Endothelial cell of umbilical vein (primary cell): Measurements from ENCODE around the gene OR6C2. TPM values are rescaled to one million over a fixed set of nuclear protein-coding genes. Genes with fewer than 3 reads are reported as not detected.
"Not testable (repeated sequence)": the region's sequence is repeated elsewhere in the genome, so short reads cannot be mapped to it uniquely, and the experiment has no call there.

Experiments used
- BruUV-seq: library from RNA; stranded (reverse); fragments of 400-500 nt; replicated peaks from 2 replicates; lab custom pipeline; 2021; lab: Mats Ljungman, UMichigan
- CTCF ChIA-PET: fragments of 300-600, 350-600 bp; sonication (Branson Sonifier 250); formaldehyde crosslinking; loops from one replicate; lab custom pipeline; 2021; ENCODE audit warnings: antibody characterized with exemption, inconsistent platforms; lab: Charles Lee
- POLR2A ChIA-PET: fragments of 300-600, 350-600 bp; sonication (Branson Sonifier 250); formaldehyde crosslinking; loops from one replicate; lab custom pipeline; 2021; ENCODE audit warnings: antibody characterized with exemption, inconsistent platforms; lab: Charles Lee
- DNase-seq: peaks from one replicate; pipeline ENCODE4 v3.0.0-alpha.2; 2011; ENCODE audit warnings: low read depth, low spot score
- FAIRE-seq: peaks from 2 replicates; lab custom pipeline; 2011; peaks lifted over from hg19 to GRCh38; lab: Jason Lieb, UNC
- H2AFZ ChIP-seq: 2 replicates; pipeline ENCODE4 v1.6.0; 2012; ENCODE audit warnings: low read depth, low read length, control low read depth, inconsistent platforms
- H3K27ac ChIP-seq: 2 replicates; pipeline ENCODE4 v1.5.1; 2011; ENCODE audit warnings: low read depth, mild to moderate bottlenecking, control low read depth, low read length, moderate library complexity; ENCODE audit not compliant: insufficient read depth
- H3K27me3 ChIP-seq, 2 experiments: 2 replicates each; pipeline versions ENCODE4 v1.6.0 to v1.6.1; 2011; ENCODE audit warnings: low read length in 2 of 2, mixed read lengths in 1 of 2; ENCODE audit not compliant: control insufficient read depth in 2 of 2, insufficient read depth in 2 of 2
- H3K36me3 ChIP-seq, 2 experiments: 2 replicates in 1 of 2; 3 replicates in 1 of 2; pipeline ENCODE4 v1.5.1; 2011; ENCODE audit warnings: low read length in 2 of 2, mild to moderate bottlenecking in 1 of 2, moderate library complexity in 1 of 2; ENCODE audit not compliant: control insufficient read depth in 2 of 2, insufficient read depth in 2 of 2; ENCODE audit errors: extremely low read depth in 1 of 2
- H3K4me1 ChIP-seq: 3 replicates; pipeline ENCODE4 v1.5.1; 2011; ENCODE audit warnings: mild to moderate bottlenecking, low read length; ENCODE audit not compliant: control insufficient read depth, insufficient read depth; ENCODE audit errors: extremely low read depth
- H3K4me2 ChIP-seq: 2 replicates; pipeline ENCODE4 v1.6.1; 2011; ENCODE audit warnings: low read length, control low read depth, mixed read lengths; ENCODE audit not compliant: insufficient read depth
- H3K4me3 ChIP-seq, 3 experiments: fragments of 200-600 bp in 1 of 3; sonication (generic), shearing (Covaris generic) in 1 of 3; replicated peaks in 1 of 3; 2 replicates each; pipeline ENCODE4 v1.5.1; 2011 to 2016; ENCODE audit warnings: control low read depth in 3 of 3, low read length in 3 of 3, mild to moderate bottlenecking in 2 of 3, inconsistent platforms in 1 of 3, low read depth in 1 of 3, moderate library complexity in 1 of 3; ENCODE audit not compliant: insufficient read depth in 1 of 3
- H3K79me2 ChIP-seq: 2 replicates; pipeline ENCODE4 v1.6.0; 2012; ENCODE audit warnings: low read length, inconsistent platforms; ENCODE audit not compliant: control insufficient read depth, insufficient read depth
- H3K9ac ChIP-seq: replicated peaks from 2 replicates; pipeline ENCODE3; 2011; ENCODE audit warnings: low read length, control low read depth; ENCODE audit not compliant: insufficient read depth; ENCODE audit errors: extremely low read depth
- H3K9me1 ChIP-seq: replicated peaks from 3 replicates; pipeline ENCODE4 v1.6.0; 2011; ENCODE audit warnings: mild to moderate bottlenecking, low read length; ENCODE audit not compliant: control insufficient read depth, insufficient read depth; ENCODE audit errors: extremely low read depth
- H3K9me3 ChIP-seq: replicated peaks from 2 replicates; pipeline ENCODE4 v1.5.1; 2012; ENCODE audit warnings: low read length, inconsistent platforms; ENCODE audit not compliant: control insufficient read depth, insufficient read depth
- H4K20me1 ChIP-seq: replicated peaks from 2 replicates; pipeline ENCODE3; 2011; ENCODE audit warnings: mild to moderate bottlenecking, low read length; ENCODE audit not compliant: control insufficient read depth, insufficient read depth; ENCODE audit errors: extremely low read depth
- CTCF ChIP-seq, 2 donors: IDR thresholded peaks; 1 replicate in 1 of 2; 2 replicates in 1 of 2; pipeline ENCODE4 v1.5.1; 2011; ENCODE audit warnings: low read length in 2 of 2, mild to moderate bottlenecking in 2 of 2, moderate library complexity in 2 of 2, control low read depth in 1 of 2, inconsistent platforms in 1 of 2, low read depth in 1 of 2; ENCODE audit not compliant: insufficient read depth in 1 of 2; ENCODE audit errors: extremely low read depth in 1 of 2
- EZH2 ChIP-seq: IDR thresholded peaks from 2 replicates; pipeline ENCODE4 v1.6.1; 2012; ENCODE audit warnings: borderline replicate concordance, low read depth, mild to moderate bottlenecking, moderate library complexity, low read length, inconsistent platforms; ENCODE audit not compliant: severe bottlenecking
- FOS ChIP-seq: IDR thresholded peaks from 2 replicates; pipeline ENCODE4 v1.6.1; 2011; ENCODE audit warnings: mild to moderate bottlenecking, low read length, moderate library complexity, borderline replicate concordance; ENCODE audit not compliant: insufficient read depth
- GATA2 ChIP-seq: IDR thresholded peaks from 2 replicates; pipeline ENCODE4 v1.7.0; 2011; ENCODE audit warnings: low read depth, mild to moderate bottlenecking, moderate library complexity, mixed read lengths, low read length; ENCODE audit not compliant: insufficient read length, insufficient read depth
- JUN ChIP-seq: IDR thresholded peaks from 2 replicates; pipeline ENCODE4 v1.6.1; 2011; ENCODE audit warnings: borderline replicate concordance, low read depth; ENCODE audit not compliant: insufficient read length, insufficient read depth
- MAX ChIP-seq: IDR thresholded peaks from 2 replicates; pipeline ENCODE4 v1.6.1; 2011; ENCODE audit not compliant: insufficient read depth, insufficient read length
- MYC ChIP-seq: IDR thresholded peaks from one replicate; pipeline ENCODE4 v1.6.1; 2011; ENCODE audit warnings: mild to moderate bottlenecking, low read depth, low read length
- POLR2A ChIP-seq: IDR thresholded peaks from 2 replicates; pipeline ENCODE4 v1.6.1; 2012; ENCODE audit warnings: low read depth, mild to moderate bottlenecking, control low read depth, low read length
- POLR2AphosphoS5 ChIP-seq: IDR thresholded peaks from 2 replicates; pipeline ENCODE4 v1.6.1; 2012; ENCODE audit warnings: low read depth, mild to moderate bottlenecking, control low read depth, low read length, moderate library complexity; ENCODE audit not compliant: insufficient read depth
- dilution Hi-C: fragments of 300-500 bp; cut with MboI; formaldehyde crosslinking; loops from one replicate; pipeline ENCODE4 v1.15.0; 2019; ENCODE audit warnings: low sequenced_read_pairs; ENCODE audit not compliant: extremely low pct_ligation_motif_present
- intact Hi-C: fragments of 100-400 bp; cut with micrococcal nuclease; formaldehyde crosslinking; loops from one replicate; pipeline ENCODE4 v1.10.0; 2022
- polyA plus RNA-seq, 4 experiments: library from polyadenylated mRNA; depleted of rRNA in 3 of 4; stranded (reverse) in 3 of 4; unstranded in 1 of 4; fragments of >200 nt; gene quantifications; 2 replicates each; pipeline versions ENCODE4 v1.2.1 to v1.2.3, GENCODE V29; 2011 to 2012; ENCODE audit warnings: missing spikeins in 1 of 4
- total RNA-seq: library from RNA; stranded (reverse); gene quantifications from 2 replicates; pipeline ENCODE4 v1.2.3, GENCODE V29; 2021

OR6C2 gene
- total and polyA plus RNA-seq, 2 donors (not counting 3 experiments of a cell fraction or from before 2014, with no cell fraction given): not detected

DNA sequence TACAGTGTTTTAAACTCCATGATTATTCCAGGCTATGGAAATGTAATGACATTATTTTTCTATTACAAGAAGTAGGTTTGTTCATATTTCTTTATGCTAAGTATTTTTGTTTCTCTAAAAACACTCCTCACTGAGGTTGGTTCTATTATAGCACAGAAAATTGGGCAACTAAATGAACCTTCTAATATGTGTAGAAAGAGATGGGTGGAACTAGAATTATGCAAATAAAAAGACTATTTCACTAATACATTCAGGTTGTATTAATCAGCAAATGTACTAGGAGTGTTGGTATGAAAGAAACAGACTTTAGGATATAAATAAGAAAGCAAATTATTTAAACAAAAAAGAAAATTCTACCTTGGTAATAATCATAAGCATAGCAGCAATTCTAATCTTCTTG, 4.9 kb downstream of the OR6C2 start:
- no TSS peak for BruUV-seq
- intact Hi-C loops: no loop called here

DNA sequence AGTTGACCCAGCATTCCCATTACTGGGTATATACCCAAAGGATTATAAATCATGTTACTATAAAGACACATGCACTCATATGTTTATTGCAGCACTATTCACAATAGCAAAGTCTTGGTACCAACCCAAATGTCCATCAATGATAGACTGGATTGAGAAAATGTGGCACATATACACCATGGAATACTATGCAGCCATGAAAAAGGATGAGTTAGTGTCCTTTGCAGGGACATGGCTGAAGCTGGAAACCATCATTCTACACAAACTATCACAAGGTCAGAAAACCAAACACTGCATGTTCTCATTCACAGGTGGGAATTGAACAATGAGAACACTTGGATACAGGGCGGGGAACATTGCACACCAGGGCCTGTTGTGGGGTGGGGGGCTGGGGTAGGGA, 21.1 kb downstream of the OR6C2 start:
- BruUV-seq, H3K9me3 ChIP-seq, H3K4me1 ChIP-seq, H3K79me2 ChIP-seq, H3K27me3 ChIP-seq, intact Hi-C loops, H3K27ac ChIP-seq, H3K9me1 ChIP-seq, H4K20me1 ChIP-seq, dilution Hi-C loops, CTCF ChIA-PET, FAIRE-seq, H2AFZ ChIP-seq, H3K9ac ChIP-seq, H3K4me2 ChIP-seq, POLR2A ChIA-PET, H3K4me3 ChIP-seq, DNase-seq, H3K36me3 ChIP-seq: not testable (repeated sequence)

More for the DNA sequence above, 4.9 kb downstream of the OR6C2 start:
- FAIRE-seq (no peak), DNase-seq (no peak)
- dilution Hi-C loops: no loop called here
- no peak overlapping the region for H3K4me2 ChIP-seq
- CTCF ChIA-PET: no interaction called here
- H3K27me3 ChIP-seq: peaks cover 0 to 2% of the 10 kb centered on the region in 2 experiments
- H3K9me1 ChIP-seq: no peaks in the 10 kb centered on the region
- H3K36me3 ChIP-seq: no peaks in the 10 kb centered on the region
- H3K4me3 ChIP-seq: no peak overlapping the region
- no peak overlapping the region for H2AFZ ChIP-seq
- H3K79me2 ChIP-seq: no peaks in the 10 kb centered on the region
- H4K20me1 ChIP-seq: no peaks in the 10 kb centered on the region
- no peaks in the 10 kb centered on the region for H3K4me1 ChIP-seq
- H3K9ac ChIP-seq: no peak overlapping the region
- POLR2A ChIA-PET: no interaction called here
- H3K9me3 ChIP-seq: no peaks in the 10 kb centered on the region
- TF ChIP-seq MYC (no peak), GATA2 (no peak), POLR2AphosphoS5 (no peak), JUN (no peak), MAX (no peak), POLR2A (no peak), CTCF (IDR thresholded peaks at IDR 0.05; ENCODE audit: extremely low read depth in 1 of 2, insufficient read depth in 1 of 2, low read depth in 1 of 2, low read length in 2 of 2) (no peak), EZH2 (no peak), FOS (no peak)
- H3K27ac ChIP-seq: no peak overlapping the region
